GM06990 (cell line): ENCODE results near the gene XRCC4.
A peak's percentile ranks its signal among the peaks of the same experiment; 100 is the strongest.

Experiments
- DNase-seq: peaks from one replicate; pipeline ENCODE4 v3.0.0-alpha.2; 2011; ENCODE audit not compliant: insufficient read length; ENCODE audit errors: extremely low read depth
- H3K27me3 ChIP-seq: replicated peaks from 2 replicates; pipeline ENCODE4 v1.6.0; 2011; ENCODE audit warnings: low read length; ENCODE audit not compliant: control insufficient read depth, insufficient read depth
- H3K36me3 ChIP-seq: 2 replicates; pipeline ENCODE4 v1.5.1; 2011; ENCODE audit warnings: low read length; ENCODE audit not compliant: control insufficient read depth, insufficient read depth
- H3K4me3 ChIP-seq: replicated peaks from 2 replicates; pipeline ENCODE4 v1.5.1; 2011; ENCODE audit warnings: low read depth, mild to moderate bottlenecking, control low read depth, low read length
- TF ChIP-seq, protein P1 (sequence below): IDR thresholded peaks from 2 replicates; pipeline ENCODE4 v1.5.1; 2011; ENCODE audit warnings: low read length, control low read depth, mild to moderate bottlenecking, inconsistent platforms; ENCODE audit not compliant: insufficient read depth, poor library complexity, severe bottlenecking

The XRCC4 gene

DNA sequence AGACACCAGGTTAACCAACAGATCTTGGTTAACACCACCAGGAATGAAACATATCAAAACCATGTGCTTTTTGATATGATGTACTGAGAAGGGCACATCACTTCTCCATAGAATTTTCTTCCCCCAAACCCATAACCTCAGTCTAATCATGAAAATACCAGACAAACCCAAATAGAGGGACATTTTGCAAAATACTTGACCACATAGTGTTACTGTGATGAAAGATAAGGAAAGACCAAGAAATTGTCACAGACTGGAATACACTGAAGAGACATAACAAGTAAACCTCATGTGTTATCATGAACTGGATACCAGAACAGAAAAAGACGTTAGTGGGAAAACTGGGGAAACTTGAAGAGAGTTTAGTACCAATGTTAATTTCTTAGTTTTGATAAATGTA is 319.3 kb downstream of the XRCC4 start:
- TF ChIP-seq, protein P1, sequence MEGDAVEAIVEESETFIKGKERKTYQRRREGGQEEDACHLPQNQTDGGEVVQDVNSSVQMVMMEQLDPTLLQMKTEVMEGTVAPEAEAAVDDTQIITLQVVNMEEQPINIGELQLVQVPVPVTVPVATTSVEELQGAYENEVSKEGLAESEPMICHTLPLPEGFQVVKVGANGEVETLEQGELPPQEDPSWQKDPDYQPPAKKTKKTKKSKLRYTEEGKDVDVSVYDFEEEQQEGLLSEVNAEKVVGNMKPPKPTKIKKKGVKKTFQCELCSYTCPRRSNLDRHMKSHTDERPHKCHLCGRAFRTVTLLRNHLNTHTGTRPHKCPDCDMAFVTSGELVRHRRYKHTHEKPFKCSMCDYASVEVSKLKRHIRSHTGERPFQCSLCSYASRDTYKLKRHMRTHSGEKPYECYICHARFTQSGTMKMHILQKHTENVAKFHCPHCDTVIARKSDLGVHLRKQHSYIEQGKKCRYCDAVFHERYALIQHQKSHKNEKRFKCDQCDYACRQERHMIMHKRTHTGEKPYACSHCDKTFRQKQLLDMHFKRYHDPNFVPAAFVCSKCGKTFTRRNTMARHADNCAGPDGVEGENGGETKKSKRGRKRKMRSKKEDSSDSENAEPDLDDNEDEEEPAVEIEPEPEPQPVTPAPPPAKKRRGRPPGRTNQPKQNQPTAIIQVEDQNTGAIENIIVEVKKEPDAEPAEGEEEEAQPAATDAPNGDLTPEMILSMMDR: no peak

DNA sequence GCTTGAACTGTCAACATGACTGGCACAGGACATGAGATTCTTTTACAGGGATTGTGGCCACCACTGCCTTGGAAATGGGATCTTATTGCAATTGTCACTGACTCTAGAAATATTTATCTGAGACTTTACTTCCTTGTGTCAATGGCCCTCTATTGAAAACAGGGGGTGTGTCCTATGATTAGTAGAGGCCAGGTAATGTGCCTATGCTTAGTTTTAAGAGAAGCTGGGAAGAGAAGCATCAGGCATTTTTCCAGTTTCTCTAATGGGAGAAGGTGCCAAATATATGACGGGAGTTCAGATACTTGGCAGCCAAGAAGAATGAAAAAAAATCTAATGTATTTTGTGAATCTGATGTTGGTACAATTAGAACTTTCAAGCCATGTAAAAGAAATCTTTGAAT is 320.3 kb downstream of the XRCC4 start:
- no peaks in the 10 kb centered on the region for H3K27me3 ChIP-seq
- no peaks in the 10 kb centered on the region for H3K36me3 ChIP-seq
- TF ChIP-seq, protein P1: no peak
- DNase-seq: no peak
- no peak overlapping the region for H3K4me3 ChIP-seq

More for the DNA sequence above, 319.3 kb downstream of the XRCC4 start:
- no peaks in the 10 kb centered on the region for H3K27me3 ChIP-seq
- H3K4me3 ChIP-seq: no peak overlapping the region
- no peaks in the 10 kb centered on the region for H3K36me3 ChIP-seq
- no peak for DNase-seq

DNA sequence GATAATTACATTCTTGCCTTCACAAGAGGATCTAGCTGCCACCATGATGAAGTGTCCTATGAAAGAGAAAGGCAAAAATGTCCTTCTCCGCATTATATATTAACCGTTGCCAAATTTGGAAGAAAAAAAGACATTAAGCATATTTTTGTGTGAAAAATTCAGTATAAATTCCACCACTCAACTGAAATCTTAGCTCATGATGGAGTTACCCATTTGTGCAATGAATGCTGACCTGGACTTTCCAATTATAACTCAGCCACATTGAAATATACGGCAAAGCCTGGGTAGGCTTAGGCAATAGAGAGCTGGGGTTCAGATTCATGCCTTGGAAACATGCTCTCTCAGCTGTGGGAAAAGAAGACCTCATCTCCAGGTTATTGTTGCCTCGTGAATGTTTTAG is 322.9 kb downstream of the XRCC4 start:
- H3K4me3 ChIP-seq: no peak overlapping the region
- TF ChIP-seq, protein P1: no peak
- H3K27me3 ChIP-seq: no peaks in the 10 kb centered on the region
- no peak for DNase-seq
- H3K36me3 ChIP-seq: no peaks in the 10 kb centered on the region

DNA sequence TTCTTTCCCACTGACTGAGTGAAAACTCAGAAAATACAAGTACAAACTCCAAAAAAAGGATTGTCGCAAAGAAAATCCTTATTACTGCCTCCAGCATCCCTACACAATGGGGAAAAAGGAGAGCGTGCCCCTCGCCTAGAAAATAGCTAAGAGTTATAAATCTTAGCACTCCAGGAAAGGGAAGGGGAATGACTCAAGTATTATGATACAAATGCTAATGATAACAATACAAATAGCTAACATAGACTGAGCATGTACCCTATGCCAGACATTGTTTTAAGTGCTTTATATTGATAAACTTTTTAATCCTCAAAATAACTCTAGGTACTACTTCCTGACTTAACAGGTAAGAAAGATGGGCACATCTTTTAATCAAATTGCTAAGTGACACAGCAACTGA is 323.4 kb downstream of the XRCC4 start:
- H3K27me3 ChIP-seq: no peaks in the 10 kb centered on the region
- no peak overlapping the region for H3K4me3 ChIP-seq
- no peaks in the 10 kb centered on the region for H3K36me3 ChIP-seq
- TF ChIP-seq, protein P1: no peak
- peak; percentile 10 for DNase-seq

GRCh38 chr5:83401122-83401731 is 323.9 kb downstream of the XRCC4 start:
- Histone ChIP-seq H3K36me3 (no peaks in the 10 kb centered on the region), H3K27me3 (no peaks in the 10 kb centered on the region), H3K4me3 (no peak overlapping the region)
- peak; percentile 45 for DNase-seq
- TF ChIP-seq, protein P1: no peak

DNA sequence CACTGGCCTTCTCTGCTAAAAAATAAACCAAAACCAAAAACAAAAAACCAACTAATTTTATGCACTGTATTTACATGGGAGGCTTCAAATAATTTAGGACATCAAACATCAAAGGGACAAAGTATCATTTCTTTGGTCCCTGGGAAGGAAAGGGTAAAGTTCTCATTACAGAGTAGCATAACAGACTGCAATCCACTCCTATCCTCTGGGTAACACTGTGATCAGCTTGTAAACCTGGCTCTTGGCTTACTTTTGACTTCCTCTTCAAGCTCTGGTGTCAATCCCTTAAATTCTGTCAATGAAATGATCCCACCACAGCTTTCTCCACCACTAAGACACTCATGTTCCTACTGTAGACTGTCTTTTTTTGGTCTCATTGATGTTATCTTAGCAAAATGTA is 324.4 kb downstream of the XRCC4 start:
- TF ChIP-seq, protein P1: no peak
- Histone ChIP-seq H3K27me3 (no peaks in the 10 kb centered on the region), H3K4me3 (no peak overlapping the region), H3K36me3 (no peaks in the 10 kb centered on the region)
- DNase-seq: no peak
